Measurements from ENCODE around the gene LRRC61.
"Not testable (repeated sequence)": the region's sequence is repeated elsewhere in the genome, so short reads cannot be mapped to it uniquely, and the experiment has no call there.

- not testable (repeated sequence) for TF ChIP-seq CTCF (IDR thresholded peaks at IDR 0.05); CHD2 (IDR thresholded peaks at IDR 0.05; ENCODE audit: low read length, partially characterized antibody)
- TF ChIP-seq, protein P1, sequence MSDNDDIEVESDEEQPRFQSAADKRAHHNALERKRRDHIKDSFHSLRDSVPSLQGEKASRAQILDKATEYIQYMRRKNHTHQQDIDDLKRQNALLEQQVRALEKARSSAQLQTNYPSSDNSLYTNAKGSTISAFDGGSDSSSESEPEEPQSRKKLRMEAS (IDR thresholded peaks at IDR 0.05; ENCODE audit: low read depth): not testable (repeated sequence)
Measured at GRCh38 chr7:150305903-150306284, 17.3 kb upstream of the LRRC61 start.
